CD4-positive, alpha-beta memory T cell (primary cell): ENCODE measurements around the gene EIF5A2. TPM values are rescaled to one million over a fixed set of nuclear protein-coding genes. Genes with fewer than 3 reads are reported as not detected.
A peak's percentile ranks its signal among the peaks of the same experiment; 100 is the strongest.
"Not testable (repeated sequence)": the region's sequence is repeated elsewhere in the genome, so short reads cannot be mapped to it uniquely, and the experiment has no call there.

Experiments used
- CTCF ChIA-PET: fragments of 350-600 bp; sonication (Branson Sonifier 250); formaldehyde crosslinking; loops from one replicate; lab custom pipeline; 2021; ENCODE audit warnings: inconsistent platforms; ENCODE audit not compliant: partially characterized antibody; lab: Charles Lee
- POLR2A ChIA-PET: fragments of 350-600 bp; sonication (Branson Sonifier 250); formaldehyde crosslinking; loops from one replicate; lab custom pipeline; 2021; ENCODE audit not compliant: partially characterized antibody; lab: Charles Lee
- DNase-seq, 5 donors: peaks; one replicate each; pipeline versions ENCODE4 v3.0.0 to v3.0.0-alpha.2; 2020 to 2022; ENCODE audit warnings: mixed read lengths in 1 of 5
- H3K27ac ChIP-seq: one replicate; pipeline ENCODE4 v1.7.0; 2013; ENCODE audit warnings: low read depth, low read length
- H3K27me3 ChIP-seq: 2 replicates; pipeline ENCODE4 v1.7.0; 2013; ENCODE audit warnings: mild to moderate bottlenecking, low read length, moderate library complexity; ENCODE audit not compliant: insufficient read depth
- H3K36me3 ChIP-seq: 2 replicates; pipeline ENCODE4 v1.7.0; 2013; ENCODE audit warnings: mild to moderate bottlenecking, low read length, moderate library complexity; ENCODE audit not compliant: insufficient read depth
- H3K4me1 ChIP-seq: 2 replicates; pipeline ENCODE4 v1.7.0; 2013; ENCODE audit warnings: mild to moderate bottlenecking, low read length, moderate library complexity; ENCODE audit not compliant: insufficient read depth
- H3K4me3 ChIP-seq, 2 donors: one replicate each; pipeline ENCODE4 v1.7.0; 2013; ENCODE audit warnings: low read length in 2 of 2, mild to moderate bottlenecking in 1 of 2
- H3K9me3 ChIP-seq, 2 donors: one replicate each; pipeline ENCODE4 v1.7.0; 2013; ENCODE audit warnings: low read length in 2 of 2, control low read depth in 1 of 2; ENCODE audit not compliant: control insufficient read depth in 1 of 2
- H3K27ac Mint-ChIP-seq, 7 donors: one replicate each; pipeline ENCODE4 v1.8.0; 2020 to 2021; ENCODE audit warnings: mixed read lengths in 7 of 7, mild to moderate bottlenecking in 6 of 7, inconsistent platforms in 3 of 7, moderate library complexity in 3 of 7
- H3K27me3 Mint-ChIP-seq, 2 donors: one replicate each; pipeline ENCODE4 v1.8.0; 2020 to 2021; ENCODE audit warnings: mixed read lengths in 2 of 2
- H3K36me3 Mint-ChIP-seq, 2 donors: one replicate each; pipeline ENCODE4 v1.8.0; 2020 to 2021; ENCODE audit warnings: mixed read lengths in 2 of 2, inconsistent platforms in 1 of 2, mild to moderate bottlenecking in 1 of 2
- H3K4me1 Mint-ChIP-seq, 4 donors: one replicate each; pipeline ENCODE4 v1.8.0; 2020 to 2021; ENCODE audit warnings: mixed read lengths in 4 of 4, mild to moderate bottlenecking in 1 of 4
- H3K4me3 Mint-ChIP-seq, 8 donors: one replicate each; pipeline ENCODE4 v1.8.0; 2020 to 2021; ENCODE audit warnings: mixed read lengths in 8 of 8, mild to moderate bottlenecking in 7 of 8, moderate library complexity in 6 of 8, inconsistent platforms in 3 of 8
- H3K9me3 Mint-ChIP-seq, 8 donors: one replicate each; pipeline ENCODE4 v1.8.0; 2020 to 2021; ENCODE audit warnings: mixed read lengths in 8 of 8, mild to moderate bottlenecking in 5 of 8, inconsistent platforms in 3 of 8, moderate library complexity in 1 of 8
- intact Hi-C: fragments of 100-400 bp; cut with micrococcal nuclease; formaldehyde crosslinking; loops from one replicate; pipeline ENCODE4 v1.15.1; 2023
- polyA plus RNA-seq, 2 donors: library from polyadenylated mRNA; unstranded; fragments of 300-500 nt; fragmentation: Illumina TruSeq; gene quantifications; one replicate each; pipeline ENCODE4 v1.2.3, GENCODE V29; 2021
- total RNA-seq, 2 experiments: library from RNA; stranded (reverse); gene quantifications; one replicate each; pipeline ENCODE4 v1.2.3, GENCODE V29; 2021

Gene EIF5A2
- total and polyA plus RNA-seq, 4 experiments from 2014 or later, result 11.4 to 26.3 (median 13.1) TPM

DNA sequence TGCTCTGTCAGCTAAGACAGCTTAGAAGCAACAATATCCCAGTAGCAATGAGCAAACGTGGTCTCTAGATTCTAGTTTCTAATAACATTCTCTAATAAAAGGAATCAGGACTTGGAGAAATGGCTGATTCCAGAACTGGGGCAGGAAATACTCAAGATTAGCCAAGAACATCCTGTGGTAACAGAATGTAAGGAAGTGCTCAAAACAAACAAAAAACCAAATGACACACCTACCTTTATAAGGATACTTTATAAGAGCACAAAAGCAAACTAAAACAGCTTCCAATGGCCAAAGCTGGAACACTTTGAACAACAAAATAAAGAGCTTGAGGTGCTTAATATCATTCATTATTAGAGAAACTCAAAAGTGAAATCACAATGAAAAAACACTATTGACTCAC, 33.1 kb upstream of the EIF5A2 start:
- Histone ChIP-seq H3K27ac (no peak overlapping the region), H3K9me3 (no peaks in the 10 kb centered on the region), H3K4me1 (no peaks in the 10 kb centered on the region), H3K4me3 (no peak overlapping the region), H3K36me3 (no peaks in the 10 kb centered on the region), H3K27me3 (peaks cover 4% of the 10 kb centered on the region)
- Mint-ChIP-seq H3K27me3 (peaks cover 6 to 19% of the 10 kb centered on the region in 2 donors), H3K4me1 (no peaks in the 10 kb centered on the region), H3K27ac (no peak overlapping the region), H3K36me3 (peaks cover 3 to 8% of the 10 kb centered on the region in 2 donors), H3K9me3 (peaks cover 6 to 29% (median 18%) of the 10 kb centered on the region in 8 donors), H3K4me3 (no peak overlapping the region)
- CTCF ChIA-PET, result no interaction called here
- intact Hi-C loops, result no loop called here
- POLR2A ChIA-PET, result no interaction called here
- DNase-seq, result no peak

GRCh38 chr3:170933039-170933438, 24.6 kb upstream of the EIF5A2 start:
- H3K36me3 ChIP-seq, POLR2A ChIA-PET, H3K27ac ChIP-seq, H3K9me3 ChIP-seq, H3K27me3 ChIP-seq, intact Hi-C loops, DNase-seq, H3K4me1 ChIP-seq, H3K4me3 Mint-ChIP-seq, H3K36me3 Mint-ChIP-seq, H3K27ac Mint-ChIP-seq, H3K4me1 Mint-ChIP-seq, H3K4me3 ChIP-seq, CTCF ChIA-PET: not testable (repeated sequence)
- Mint-ChIP-seq H3K9me3 (peaks cover 2 to 20% (median 12%) of the 10 kb centered on the region in 8 donors), H3K27me3 (peaks cover 16 to 27% of the 10 kb centered on the region in 2 donors)

GRCh38 chr3:170923553-170923952, 15.1 kb upstream of the EIF5A2 start:
- Mint-ChIP-seq H3K27me3 (peaks cover 8 to 12% of the 10 kb centered on the region in 2 donors), H3K9me3 (peaks cover 0 to 51% (median 28%) of the 10 kb centered on the region in 8 donors)
- H3K4me1 Mint-ChIP-seq, H3K36me3 Mint-ChIP-seq, DNase-seq, H3K9me3 ChIP-seq, H3K4me1 ChIP-seq, H3K4me3 ChIP-seq, POLR2A ChIA-PET, H3K4me3 Mint-ChIP-seq, H3K27me3 ChIP-seq, H3K27ac ChIP-seq, H3K27ac Mint-ChIP-seq, intact Hi-C loops, CTCF ChIA-PET, H3K36me3 ChIP-seq: not testable (repeated sequence)

DNA sequence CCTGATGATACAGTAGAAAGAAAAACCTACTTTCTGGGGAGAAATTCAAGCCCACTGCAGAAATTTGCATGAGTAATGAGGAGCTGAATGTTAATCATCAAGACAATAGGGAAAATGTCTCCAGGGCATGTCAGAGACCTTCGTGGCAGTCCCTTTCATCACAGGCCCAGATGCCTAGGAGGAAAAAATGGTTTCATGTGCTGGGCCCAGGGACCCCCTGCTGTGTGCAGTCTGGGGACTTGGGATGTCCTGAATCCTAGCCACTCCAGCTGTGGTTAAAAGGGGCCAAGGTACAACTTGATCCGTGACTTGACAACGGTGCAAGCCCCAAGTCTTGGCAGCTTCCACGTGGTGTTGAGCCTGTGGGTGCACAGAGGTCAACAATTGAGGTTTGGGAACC, 10.3 kb upstream of the EIF5A2 start:
- CTCF ChIA-PET, result no interaction called here
- DNase-seq, result no peak
- no peaks in the 10 kb centered on the region for H3K9me3 ChIP-seq
- intact Hi-C loops, result no loop called here
- no peaks in the 10 kb centered on the region for H3K36me3 ChIP-seq
- Mint-ChIP-seq H3K4me3 (no peak overlapping the region), H3K27ac (no peak overlapping the region), H3K4me1 (no peaks in the 10 kb centered on the region), H3K27me3 (peaks cover 9 to 10% of the 10 kb centered on the region in 2 donors), H3K36me3 (peaks cover 4 to 11% of the 10 kb centered on the region in 2 donors), H3K9me3 (peaks cover 3 to 53% (median 34%) of the 10 kb centered on the region in 8 donors)
- H3K27ac ChIP-seq, result no peak overlapping the region
- no peaks in the 10 kb centered on the region for H3K4me1 ChIP-seq
- no peaks in the 10 kb centered on the region for H3K27me3 ChIP-seq
- POLR2A ChIA-PET, result no interaction called here
- no peak overlapping the region for H3K4me3 ChIP-seq

DNA sequence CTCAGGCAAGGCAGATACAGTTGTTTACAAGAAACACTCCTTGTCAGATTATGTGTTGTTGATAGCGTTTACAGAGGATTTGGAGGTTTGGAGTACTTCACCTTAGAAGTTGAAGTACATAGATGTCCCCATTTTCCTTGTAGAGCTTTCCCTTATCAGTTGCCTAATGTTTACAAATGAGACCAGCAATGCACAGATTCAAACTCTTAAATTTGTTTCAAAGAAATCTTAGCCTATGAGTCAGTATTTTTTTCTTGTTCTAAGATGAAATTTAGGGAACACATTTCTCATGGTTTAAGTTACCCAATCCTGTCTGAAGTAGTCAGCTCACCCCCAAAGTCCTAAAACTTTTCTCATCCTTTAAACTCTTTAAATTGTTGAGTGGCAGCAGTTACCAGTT, 6.3 kb upstream of the EIF5A2 start:
- no peaks in the 10 kb centered on the region for H3K27me3 ChIP-seq
- H3K9me3 ChIP-seq, result peaks cover 0 to 13% of the 10 kb centered on the region in 2 donors
- no peak for DNase-seq
- no peaks in the 10 kb centered on the region for H3K36me3 ChIP-seq
- Mint-ChIP-seq H3K27me3 (peaks cover 2 to 6% of the 10 kb centered on the region in 2 donors), H3K9me3 (peaks cover 3 to 55% (median 27%) of the 10 kb centered on the region in 8 donors), H3K4me3 (no peak overlapping the region), H3K36me3 (peaks cover 4 to 11% of the 10 kb centered on the region in 2 donors), H3K4me1 (no peaks in the 10 kb centered on the region), H3K27ac (no peak overlapping the region)
- H3K4me1 ChIP-seq, result no peaks in the 10 kb centered on the region
- POLR2A ChIA-PET, result no interaction called here
- no peak overlapping the region for H3K4me3 ChIP-seq
- intact Hi-C loops, result no loop called here
- H3K27ac ChIP-seq, result no peak overlapping the region
- CTCF ChIA-PET, result no interaction called here

- H3K36me3 Mint-ChIP-seq, result peaks cover 4 to 11% of the 10 kb centered on the region in 2 donors
- peaks cover 0 to 4% (median 0%) of the 10 kb centered on the region in 4 donors for H3K4me1 Mint-ChIP-seq
- intact Hi-C loops, result no loop called here
- no peak for DNase-seq
- no peaks in the 10 kb centered on the region for H3K4me1 ChIP-seq
- H3K4me3 Mint-ChIP-seq, result no peak overlapping the region
- H3K27ac Mint-ChIP-seq, result no peak overlapping the region
- no peaks in the 10 kb centered on the region for H3K36me3 ChIP-seq
- ChIA-PET POLR2A (no interaction called here), CTCF (no interaction called here)
- H3K9me3 Mint-ChIP-seq, result peaks cover 4 to 55% (median 27%) of the 10 kb centered on the region in 8 donors
- no peak overlapping the region for H3K27ac ChIP-seq
- no peaks in the 10 kb centered on the region for H3K27me3 ChIP-seq
- no peak overlapping the region for H3K4me3 ChIP-seq
- H3K9me3 ChIP-seq, result peaks cover 0 to 18% of the 10 kb centered on the region in 2 donors
- H3K27me3 Mint-ChIP-seq, result peaks cover 1 to 2% of the 10 kb centered on the region in 2 donors
Measured at GRCh38 chr3:170914212-170914611, 5.8 kb upstream of the EIF5A2 start.

- intact Hi-C loops, result no loop called here
- H3K27ac ChIP-seq, result no peak overlapping the region
- Mint-ChIP-seq H3K4me3 (no peak overlapping the region), H3K36me3 (peaks cover 0 to 5% of the 10 kb centered on the region in 2 donors), H3K9me3 (peaks cover 2 to 35% (median 16%) of the 10 kb centered on the region in 8 donors), H3K4me1 (peaks cover 8 to 22% (median 18%) of the 10 kb centered on the region in 4 donors), H3K27ac (peak overlapping the region in 1 of 7 donors; percentile 86), H3K27me3 (no peaks in the 10 kb centered on the region)
- DNase-seq, result no peak
- no peak overlapping the region for H3K4me3 ChIP-seq
- no peaks in the 10 kb centered on the region for H3K27me3 ChIP-seq
- CTCF ChIA-PET, result no interaction called here
- H3K9me3 ChIP-seq, result peaks cover 0 to 22% of the 10 kb centered on the region in 2 donors
- H3K36me3 ChIP-seq, result no peaks in the 10 kb centered on the region
- peaks cover 18% of the 10 kb centered on the region for H3K4me1 ChIP-seq
- POLR2A ChIA-PET, result no interaction called here
Measured at GRCh38 chr3:170911051-170911450, 2.6 kb upstream of the EIF5A2 start.
